Peyer's patch (tissue), 4 donors: ENCODE data around the gene SLCO4A1. TPM values are rescaled to one million over a fixed set of nuclear protein-coding genes. Genes with fewer than 3 reads are reported as not detected.

Experiments
- DNase-seq, 3 donors: peaks; one replicate each; pipeline ENCODE4 v3.0.0-alpha.2; 2017 to 2019
- H3K27ac ChIP-seq, 4 donors: fragments of 200-600 bp; sonication (generic); one replicate each; pipeline ENCODE4 v1.5.1; 2016 to 2019
- H3K27me3 ChIP-seq, 2 donors: fragments of 200-600 bp; sonication (generic); one replicate each; pipeline ENCODE4 v1.5.1; 2019
- H3K36me3 ChIP-seq, 3 donors: fragments of 200-600 bp; sonication (generic); one replicate each; pipeline ENCODE4 v1.5.1; 2016 to 2019
- H3K4me1 ChIP-seq, 4 donors: fragments of 200-600 bp; sonication (generic); one replicate each; pipeline ENCODE4 v1.5.1; 2016 to 2019
- H3K4me3 ChIP-seq, 4 donors: fragments of 200-600 bp; sonication (generic); 1 replicate in 3 of 4; 2 replicates in 1 of 4; pipeline ENCODE4 v1.5.1; 2016 to 2019; ENCODE audit warnings: mild to moderate bottlenecking in 1 of 4
- H3K9me3 ChIP-seq, 4 donors: fragments of 200-600 bp; sonication (generic); one replicate each; pipeline ENCODE4 v1.5.1; 2016 to 2019; ENCODE audit warnings: mild to moderate bottlenecking in 1 of 4
- CTCF ChIP-seq, 6 experiments: fragments of 450-650 bp in 4 of 6; fragments of 200-600 bp in 2 of 6; sonication (generic) in 1 of 6; IDR thresholded peaks; one replicate each; pipeline ENCODE4 v1.5.1; 2017 to 2019; ENCODE audit warnings: antibody characterized with exemption in 6 of 6, mild to moderate bottlenecking in 3 of 6, moderate library complexity in 1 of 6
- POLR2A ChIP-seq, 2 donors: fragments of 450-650 bp; IDR thresholded peaks; one replicate each; pipeline ENCODE4 v1.5.1; 2017; ENCODE audit warnings: antibody characterized with exemption in 2 of 2, mild to moderate bottlenecking in 2 of 2, moderate library complexity in 2 of 2
- total RNA-seq, 4 donors: library from RNA; depleted of rRNA; stranded (reverse); fragments of >200 nt; gene quantifications; one replicate each; pipeline ENCODE4 v1.1.0, GENCODE V29; 2016

The SLCO4A1 gene
- total RNA-seq, 4 donors from 2014 or later = 6.7 to 42.9 (median 28.5) TPM

DNA sequence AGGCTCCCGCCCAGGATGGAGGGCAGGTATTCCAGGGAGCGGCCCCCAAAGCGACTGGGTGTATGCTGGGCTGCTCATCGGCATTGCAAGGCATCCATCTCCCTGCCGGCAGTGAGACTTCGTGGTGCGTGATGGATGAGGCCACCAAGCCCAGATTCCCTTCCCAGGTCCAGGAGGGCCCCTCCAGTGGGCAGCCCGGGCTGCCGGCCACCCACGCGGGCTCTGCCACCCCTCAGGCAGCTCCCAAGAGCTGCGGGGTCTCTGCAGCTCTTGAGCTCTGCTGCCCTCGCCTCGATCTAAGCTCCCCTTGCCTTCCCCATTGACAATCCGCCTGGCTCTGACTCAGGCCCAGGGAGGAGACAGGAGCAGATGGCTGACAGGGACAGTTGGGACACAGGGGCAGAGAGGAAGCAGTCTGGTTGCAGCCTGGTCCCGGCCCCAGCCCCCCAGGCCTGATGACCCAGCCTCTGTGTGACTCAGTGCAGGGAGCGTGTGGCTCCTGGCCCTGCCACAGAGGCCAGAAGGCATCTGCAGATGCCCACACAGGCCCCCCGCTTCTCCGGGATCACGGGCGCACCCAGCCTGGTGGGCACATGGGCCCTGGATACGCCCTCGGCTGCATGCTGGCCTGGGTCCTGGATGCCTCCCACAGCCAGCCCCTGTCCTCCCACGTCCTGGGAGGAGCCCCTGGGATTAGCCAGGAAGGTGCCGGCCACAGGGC is 33.0 kb downstream of the SLCO4A1 start:
- H3K4me3 ChIP-seq = no peak overlapping the region
- TF ChIP-seq CTCF (IDR thresholded peaks at IDR 0.05) (no peak), POLR2A (IDR thresholded peaks at IDR 0.05) (no peak)
- H3K27ac ChIP-seq = no peak overlapping the region
- no peaks in the 10 kb centered on the region for H3K9me3 ChIP-seq
- no peaks in the 10 kb centered on the region for H3K4me1 ChIP-seq
- no peak for DNase-seq
- no peaks in the 10 kb centered on the region for H3K27me3 ChIP-seq
- no peaks in the 10 kb centered on the region for H3K36me3 ChIP-seq

GRCh38 chr20:62675877-62676260 is 33.6 kb downstream of the SLCO4A1 start:
- no peaks in the 10 kb centered on the region for H3K9me3 ChIP-seq
- DNase-seq = no peak
- no peaks in the 10 kb centered on the region for H3K27me3 ChIP-seq
- no peaks in the 10 kb centered on the region for H3K36me3 ChIP-seq
- H3K4me3 ChIP-seq = no peak overlapping the region
- TF ChIP-seq CTCF (IDR thresholded peaks at IDR 0.05) (no peak), POLR2A (IDR thresholded peaks at IDR 0.05) (no peak)
- H3K4me1 ChIP-seq = no peaks in the 10 kb centered on the region
- no peak overlapping the region for H3K27ac ChIP-seq

- TF ChIP-seq POLR2A (IDR thresholded peaks at IDR 0.05) = no peak
- no peak for TF ChIP-seq CTCF (IDR thresholded peaks at IDR 0.05)
- H3K36me3 ChIP-seq = no peaks in the 10 kb centered on the region
- H3K9me3 ChIP-seq = no peaks in the 10 kb centered on the region
- no peaks in the 10 kb centered on the region for H3K4me1 ChIP-seq
- H3K4me3 ChIP-seq = no peak overlapping the region
- H3K27me3 ChIP-seq = no peaks in the 10 kb centered on the region
- DNase-seq = no peak
- H3K27ac ChIP-seq = no peak overlapping the region
These were observed 34.7 kb downstream of the SLCO4A1 start for GRCh38 chr20:62676976-62677375.

GRCh38 chr20:62677678-62678077 is 35.4 kb downstream of the SLCO4A1 start:
- Histone ChIP-seq H3K9me3 (no peaks in the 10 kb centered on the region), H3K4me1 (no peaks in the 10 kb centered on the region), H3K27ac (no peak overlapping the region), H3K4me3 (no peak overlapping the region), H3K27me3 (no peaks in the 10 kb centered on the region), H3K36me3 (no peaks in the 10 kb centered on the region)
- TF ChIP-seq CTCF (IDR thresholded peaks at IDR 0.05) (no peak), POLR2A (IDR thresholded peaks at IDR 0.05) (no peak)
- DNase-seq = no peak

GRCh38 chr20:62678553-62678952 is 36.2 kb downstream of the SLCO4A1 start:
- Histone ChIP-seq H3K4me3 (no peak overlapping the region), H3K36me3 (no peaks in the 10 kb centered on the region), H3K27me3 (no peaks in the 10 kb centered on the region), H3K9me3 (no peaks in the 10 kb centered on the region), H3K27ac (no peak overlapping the region), H3K4me1 (no peaks in the 10 kb centered on the region)
- DNase-seq = no peak
- no peak for TF ChIP-seq CTCF (IDR thresholded peaks at IDR 0.05)
- TF ChIP-seq POLR2A (IDR thresholded peaks at IDR 0.05) = no peak
